HCT116 (cell line): ENCODE data around the gene CHRNB1. TPM values are rescaled to one million over a fixed set of nuclear protein-coding genes. Genes with fewer than 3 reads are reported as not detected.

ENCODE experiments used
- ATAC-seq: fragments of 200-7000 bp; cut with Tn5 transposase; 2 replicates; pipeline ENCODE4 v1.9.1; 2020; ENCODE audit warnings: mild to moderate bottlenecking, moderate library complexity
- BruUV-seq: library from RNA; stranded (reverse); fragments of 400-500 nt; replicated peaks from 2 replicates; lab custom pipeline; 2021; lab: Mats Ljungman, UMichigan
- CTCF ChIA-PET: fragments of 300-600 bp; sonication (Branson Sonifier 250); formaldehyde crosslinking; loops from one replicate; lab custom pipeline; 2021; ENCODE audit warnings: antibody characterized with exemption; lab: Charles Lee
- POLR2A ChIA-PET: fragments of 300-600, 350-600 bp; sonication (Branson Sonifier 250); formaldehyde crosslinking; loops from one replicate; lab custom pipeline; 2021; ENCODE audit warnings: antibody characterized with exemption; lab: Charles Lee
- RAD21 ChIA-PET, 2 experiments: fragments of 300-600 bp; sonication (Branson Sonifier 250); formaldehyde crosslinking; loops; one replicate each; lab custom pipeline; 2023; ENCODE audit warnings: low total read pairs in 2 of 2; ENCODE audit not compliant: uncharacterized antibody in 2 of 2, unreplicated experiment in 2 of 2, low non-redundant PET in 1 of 2; lab: Charles Lee
- DNase-seq: peaks from one replicate; pipeline ENCODE4 v3.0.0-alpha.2; 2010; ENCODE audit warnings: low read depth, low spot score
- H2AFZ ChIP-seq: fragments of 200-600 bp; shearing (Covaris generic), sonication (generic); 2 replicates; pipeline ENCODE4 v1.6.1; 2017; ENCODE audit warnings: low read depth, mixed run types, mixed read lengths, antibody characterized with exemption, low read length; ENCODE audit not compliant: poor library complexity, severe bottlenecking
- H3K27ac ChIP-seq: 2 replicates; pipeline ENCODE4 v1.5.1; 2012; ENCODE audit warnings: low read depth, low read length
- H3K27me3 ChIP-seq: fragments of 200-600 bp; sonication (generic); 2 replicates; pipeline ENCODE4 v1.6.1; 2016; ENCODE audit warnings: mixed run types, low read length, mixed read lengths; ENCODE audit not compliant: insufficient read depth
- H3K36me3 ChIP-seq, 2 experiments: fragments of 200-500 bp in 1 of 2; fragments of 200-600 bp in 1 of 2; sonication (Bioruptor generic) in 1 of 2; sonication (generic) in 1 of 2; 2 replicates each; pipeline versions ENCODE4 v1.5.1 to v1.6.1; 2014 to 2016; ENCODE audit warnings: low read length in 2 of 2, inconsistent platforms in 1 of 2, mixed read lengths in 1 of 2, mixed run types in 1 of 2; ENCODE audit not compliant: insufficient read depth in 2 of 2, control insufficient read depth in 1 of 2
- H3K4me1 ChIP-seq, 2 experiments: fragments of 200-600 bp in 1 of 2; sonication (generic) in 1 of 2; 2 replicates each; pipeline versions ENCODE4 v1.5.1 to v1.6.1; 2012 to 2017; ENCODE audit warnings: low read length in 2 of 2, inconsistent platforms in 1 of 2, mild to moderate bottlenecking in 1 of 2, mixed read lengths in 1 of 2, mixed run types in 1 of 2, moderate library complexity in 1 of 2; ENCODE audit not compliant: insufficient read depth in 2 of 2, control insufficient read depth in 1 of 2
- H3K4me2 ChIP-seq: fragments of 200-600 bp; sonication (generic); 2 replicates; pipeline ENCODE4 v1.6.1; 2017; ENCODE audit warnings: mixed run types, low read length, mixed read lengths
- H3K4me3 ChIP-seq, 2 experiments: fragments of 200-600 bp in 1 of 2; sonication (generic) in 1 of 2; replicated peaks in 1 of 2; 2 replicates each; pipeline ENCODE4 v1.5.1; 2011 to 2016; ENCODE audit warnings: low read length in 2 of 2, control low read depth in 1 of 2, low read depth in 1 of 2, mild to moderate bottlenecking in 1 of 2, mixed read lengths in 1 of 2, mixed run types in 1 of 2
- H3K79me2 ChIP-seq: fragments of 200-600 bp; sonication (generic); 2 replicates; pipeline ENCODE4 v1.6.1; 2017; ENCODE audit warnings: mild to moderate bottlenecking, mixed run types, low read length, moderate library complexity, mixed read lengths; ENCODE audit not compliant: insufficient read depth
- H3K9ac ChIP-seq: fragments of 200-600 bp; sonication (generic); 2 replicates; pipeline ENCODE4 v1.6.1; 2016; ENCODE audit warnings: low read length, mixed read lengths
- H3K9me2 ChIP-seq: fragments of 200-600 bp; sonication (generic), shearing (Covaris generic); 2 replicates; pipeline ENCODE4 v1.6.1; 2017; ENCODE audit warnings: mixed run types, mild to moderate bottlenecking, moderate library complexity; ENCODE audit not compliant: insufficient read depth
- H3K9me3 ChIP-seq, 2 experiments: fragments of 200-500 bp in 1 of 2; fragments of 200-600 bp in 1 of 2; sonication (Bioruptor generic) in 1 of 2; sonication (generic) in 1 of 2; 2 replicates each; pipeline ENCODE4 v1.6.1; 2014 to 2017; ENCODE audit warnings: low read length in 2 of 2, mixed read lengths in 2 of 2, inconsistent platforms in 1 of 2, low read depth in 1 of 2, mild to moderate bottlenecking in 1 of 2, mixed run types in 1 of 2, moderate library complexity in 1 of 2; ENCODE audit not compliant: control insufficient read depth in 1 of 2, insufficient read depth in 1 of 2
- H4K20me1 ChIP-seq: fragments of 200-600 bp; sonication (generic), shearing (Covaris generic); 2 replicates; pipeline ENCODE4 v1.6.1; 2017; ENCODE audit warnings: mixed run types, mild to moderate bottlenecking, moderate library complexity; ENCODE audit not compliant: insufficient read depth
- CBX3 ChIP-seq: IDR thresholded peaks from 2 replicates; pipeline ENCODE4 v1.6.1; 2012; ENCODE audit warnings: low read depth
- CEBPB ChIP-seq: IDR thresholded peaks from 2 replicates; pipeline ENCODE4 v1.6.1; 2012; ENCODE audit warnings: low read depth
- EGR1 ChIP-seq: IDR thresholded peaks from 2 replicates; pipeline ENCODE4 v1.6.1; 2012; ENCODE audit warnings: low read depth
- ELF1 ChIP-seq: IDR thresholded peaks from 2 replicates; pipeline ENCODE4 v1.6.1; 2012; ENCODE audit warnings: low read depth, borderline replicate concordance
- EZH2phosphoT487 ChIP-seq: fragments of 200-600 bp; IDR thresholded peaks from 2 replicates; pipeline ENCODE4 v1.6.1; 2018; ENCODE audit warnings: antibody characterized with exemption, borderline replicate concordance
- FOSL1 ChIP-seq: IDR thresholded peaks from 2 replicates; pipeline ENCODE4 v1.6.1; 2012; ENCODE audit warnings: low read depth
- JUND ChIP-seq: IDR thresholded peaks from 2 replicates; pipeline ENCODE4 v1.6.1; 2012
- POLR2A ChIP-seq: IDR thresholded peaks from 2 replicates; pipeline ENCODE4 v1.7.0; 2011; ENCODE audit warnings: borderline replicate concordance; ENCODE audit not compliant: insufficient read depth, insufficient read length; ENCODE audit errors: extremely low read depth
- RAD21 ChIP-seq: IDR thresholded peaks from 2 replicates; pipeline ENCODE4 v1.6.1; 2012; ENCODE audit warnings: low read depth, mild to moderate bottlenecking
- SP1 ChIP-seq: IDR thresholded peaks from 2 replicates; pipeline ENCODE4 v1.6.1; 2012; ENCODE audit warnings: low read depth
- ZFX ChIP-seq: fragments of 450-650 bp; IDR thresholded peaks from 2 replicates; pipeline ENCODE4 v1.6.1; 2017
- ZNF274 ChIP-seq: fragments of 200-500 bp; sonication (Bioruptor generic); IDR thresholded peaks from 2 replicates; pipeline ENCODE4 v1.6.1; 2014; ENCODE audit warnings: mild to moderate bottlenecking, low read depth, low read length, inconsistent platforms
- intact Hi-C: fragments of 100-400 bp; cut with micrococcal nuclease; formaldehyde crosslinking; loops from 2 replicates; pipeline ENCODE4 v1.10.0; 2022
- total RNA-seq: library from RNA; stranded (reverse); gene quantifications from one replicate; pipeline ENCODE4 v1.2.1, GENCODE V29; 2021; ENCODE audit not compliant: unreplicated experiment
- TF ChIP-seq, protein P1 (sequence below), 3 experiments: fragments of 200-600 bp in 1 of 3; sonication (generic) in 1 of 3; IDR thresholded peaks in 2 of 3; conservative IDR thresholded peaks in 1 of 3; 2 replicates each; pipeline ENCODE4 v1.5.1; 2012 to 2017; ENCODE audit warnings: low read depth in 2 of 3, low read length in 2 of 3, antibody characterized with exemption in 1 of 3, borderline replicate concordance in 1 of 3, control low read depth in 1 of 3, mild to moderate bottlenecking in 1 of 3, mixed read lengths in 1 of 3, mixed run types in 1 of 3, moderate library complexity in 1 of 3; ENCODE audit not compliant: insufficient read depth in 1 of 3
- TF ChIP-seq, protein P2 (sequence below): IDR thresholded peaks from 2 replicates; pipeline ENCODE4 v1.6.1; 2011; ENCODE audit warnings: mild to moderate bottlenecking, low read length, moderate library complexity; ENCODE audit not compliant: insufficient replicate concordance; ENCODE audit errors: extremely low read depth
- TF ChIP-seq, protein P3 (sequence below): IDR thresholded peaks from 2 replicates; pipeline ENCODE4 v1.6.1; 2012
- TF ChIP-seq, protein P4 (sequence below): IDR thresholded peaks from 2 replicates; pipeline ENCODE4 v1.6.1; 2012

The CHRNB1 gene
- total RNA-seq, 1 experiment from 2014 or later, result 10.4 TPM

DNA sequence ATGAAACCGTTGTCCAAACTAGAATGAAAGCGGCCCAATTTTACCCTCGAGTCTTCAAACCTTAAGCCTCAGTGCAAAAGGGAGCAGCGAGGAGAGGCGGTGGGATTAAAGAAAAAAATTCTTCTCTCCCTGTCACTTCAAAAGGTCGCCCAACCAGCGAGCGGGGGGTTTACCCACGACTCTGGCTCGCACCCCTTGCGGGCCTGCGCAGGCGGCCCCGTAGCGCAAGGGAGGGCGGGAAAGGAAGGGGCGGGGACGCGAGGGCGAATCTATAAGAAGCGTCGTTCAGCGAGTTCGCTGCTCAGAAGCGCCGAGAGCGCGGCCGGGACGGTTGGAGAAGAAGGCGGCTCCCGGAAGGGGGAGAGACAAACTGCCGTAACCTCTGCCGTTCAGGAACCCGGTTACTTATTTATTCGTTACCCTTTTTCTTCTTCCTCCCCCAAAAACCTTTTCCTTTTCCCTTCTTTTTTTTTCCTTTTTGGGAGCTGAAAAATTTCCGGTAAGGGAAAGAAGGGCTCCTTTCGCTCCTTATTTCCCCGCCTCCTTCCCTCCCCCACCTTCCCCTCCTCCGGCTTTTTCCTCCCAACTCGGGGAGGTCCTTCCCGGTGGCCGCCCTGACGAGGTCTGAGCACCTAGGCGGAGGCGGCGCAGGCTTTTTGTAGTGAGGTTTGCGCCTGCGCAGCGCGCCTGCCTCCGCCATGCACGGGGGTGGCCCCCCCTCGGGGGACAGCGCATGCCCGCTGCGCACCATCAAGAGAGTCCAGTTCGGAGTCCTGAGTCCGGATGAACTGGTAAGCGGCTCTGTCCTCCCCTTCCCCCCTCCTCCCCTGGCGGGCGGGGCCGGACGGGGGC, 39.4 kb downstream of the CHRNB1 start, which contains the start of gene POLR2A (continued):
- TF ChIP-seq, protein P1, sequence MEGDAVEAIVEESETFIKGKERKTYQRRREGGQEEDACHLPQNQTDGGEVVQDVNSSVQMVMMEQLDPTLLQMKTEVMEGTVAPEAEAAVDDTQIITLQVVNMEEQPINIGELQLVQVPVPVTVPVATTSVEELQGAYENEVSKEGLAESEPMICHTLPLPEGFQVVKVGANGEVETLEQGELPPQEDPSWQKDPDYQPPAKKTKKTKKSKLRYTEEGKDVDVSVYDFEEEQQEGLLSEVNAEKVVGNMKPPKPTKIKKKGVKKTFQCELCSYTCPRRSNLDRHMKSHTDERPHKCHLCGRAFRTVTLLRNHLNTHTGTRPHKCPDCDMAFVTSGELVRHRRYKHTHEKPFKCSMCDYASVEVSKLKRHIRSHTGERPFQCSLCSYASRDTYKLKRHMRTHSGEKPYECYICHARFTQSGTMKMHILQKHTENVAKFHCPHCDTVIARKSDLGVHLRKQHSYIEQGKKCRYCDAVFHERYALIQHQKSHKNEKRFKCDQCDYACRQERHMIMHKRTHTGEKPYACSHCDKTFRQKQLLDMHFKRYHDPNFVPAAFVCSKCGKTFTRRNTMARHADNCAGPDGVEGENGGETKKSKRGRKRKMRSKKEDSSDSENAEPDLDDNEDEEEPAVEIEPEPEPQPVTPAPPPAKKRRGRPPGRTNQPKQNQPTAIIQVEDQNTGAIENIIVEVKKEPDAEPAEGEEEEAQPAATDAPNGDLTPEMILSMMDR (IDR thresholded peaks at IDR 0.05 in 2 of 3, conservative IDR thresholded peaks at IDR 0.05 in 1 of 3; ENCODE audit: borderline replicate concordance in 1 of 3, insufficient read depth in 1 of 3, low read depth in 2 of 3, low read length in 2 of 3), result no peak
- TF ChIP-seq POLR2A (peak; percentile 100), SP1 (peak; percentile 85)

DNA sequence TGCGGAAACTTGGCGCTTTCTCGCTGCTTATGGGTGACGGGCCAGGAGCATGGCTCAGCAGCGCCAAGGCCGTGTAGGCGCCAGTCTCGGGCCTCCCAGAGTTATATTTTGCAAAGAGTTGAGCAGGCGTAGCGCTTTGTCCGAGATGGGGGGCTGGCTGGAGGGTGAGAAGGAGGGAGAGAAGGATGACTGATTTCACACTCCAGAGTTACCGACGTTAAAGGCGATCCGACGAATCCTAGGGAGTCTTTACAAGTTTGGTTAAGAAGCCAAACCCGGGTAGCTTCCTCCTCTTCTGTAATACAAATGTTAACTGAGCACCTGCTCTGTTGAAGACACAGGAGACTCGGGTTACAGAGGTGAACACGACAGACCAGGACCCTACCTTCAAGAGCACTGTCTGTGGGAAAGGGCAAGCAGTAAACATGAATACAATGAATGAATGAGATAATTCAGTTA, 40.1 kb downstream of the CHRNB1 start:
- ChIA-PET POLR2A (interaction anchor here (0.7 to 2.3 kb wide), 7 partner anchors 9 to 221 kb away, joined by 3 to 11 read pairs (median 5); partner anchors contain the start of genes TMEM102 and TMEM256), RAD21 (no interaction called here), CTCF (interaction anchor here (1.6 kb wide), 1 partner anchor 75 kb away, joined by 3 read pairs; no protein-coding TSS in a partner anchor)
- DNase-seq (no peak), ATAC-seq (no peak)
- H3K4me3 ChIP-seq, result peak overlapping the region; percentile 95 to 100
- peak overlapping the region; percentile 100 for H3K9ac ChIP-seq
- H3K4me2 ChIP-seq, result peak overlapping the region; percentile 100
- TSS peak; percentile 47 for BruUV-seq
- peaks cover 12 to 48% of the 10 kb centered on the region in 2 experiments; a peak in 3 of 4 replicates for H3K4me1 ChIP-seq
- no peaks in the 10 kb centered on the region for H3K9me3 ChIP-seq
- H2AFZ ChIP-seq, result no peak overlapping the region
- peaks cover 2 to 23% of the 10 kb centered on the region in 2 experiments; a peak in 2 of 4 replicates for H3K36me3 ChIP-seq
- peak overlapping the region; percentile 87 for H3K27ac ChIP-seq
- H3K9me2 ChIP-seq, result no peaks in the 10 kb centered on the region
- no peaks in the 10 kb centered on the region for H3K27me3 ChIP-seq
- H3K79me2 ChIP-seq, result peaks cover 54% of the 10 kb centered on the region
- peaks cover 36% of the 10 kb centered on the region; the same call in 1 of the 2 replicates for H4K20me1 ChIP-seq
- TF ChIP-seq ZFX (no peak), EGR1 (no peak), ZNF274 (no peak), EZH2phosphoT487 (no peak), RAD21 (no peak), CBX3 (0 out of 2 replicates have a peak, but pooled peaks have one; percentile 17), CEBPB (no peak), ELF1 (no peak), JUND (no peak), FOSL1 (no peak)
- TF ChIP-seq, protein P1 (IDR thresholded peaks at IDR 0.05 in 2 of 3, conservative IDR thresholded peaks at IDR 0.05 in 1 of 3; ENCODE audit: borderline replicate concordance in 1 of 3, insufficient read depth in 1 of 3, low read depth in 2 of 3, low read length in 2 of 3), result 0 out of 6 replicates have a peak, but pooled peaks of 1 of the 3 experiments have one; percentile 1
- TF ChIP-seq, protein P2, sequence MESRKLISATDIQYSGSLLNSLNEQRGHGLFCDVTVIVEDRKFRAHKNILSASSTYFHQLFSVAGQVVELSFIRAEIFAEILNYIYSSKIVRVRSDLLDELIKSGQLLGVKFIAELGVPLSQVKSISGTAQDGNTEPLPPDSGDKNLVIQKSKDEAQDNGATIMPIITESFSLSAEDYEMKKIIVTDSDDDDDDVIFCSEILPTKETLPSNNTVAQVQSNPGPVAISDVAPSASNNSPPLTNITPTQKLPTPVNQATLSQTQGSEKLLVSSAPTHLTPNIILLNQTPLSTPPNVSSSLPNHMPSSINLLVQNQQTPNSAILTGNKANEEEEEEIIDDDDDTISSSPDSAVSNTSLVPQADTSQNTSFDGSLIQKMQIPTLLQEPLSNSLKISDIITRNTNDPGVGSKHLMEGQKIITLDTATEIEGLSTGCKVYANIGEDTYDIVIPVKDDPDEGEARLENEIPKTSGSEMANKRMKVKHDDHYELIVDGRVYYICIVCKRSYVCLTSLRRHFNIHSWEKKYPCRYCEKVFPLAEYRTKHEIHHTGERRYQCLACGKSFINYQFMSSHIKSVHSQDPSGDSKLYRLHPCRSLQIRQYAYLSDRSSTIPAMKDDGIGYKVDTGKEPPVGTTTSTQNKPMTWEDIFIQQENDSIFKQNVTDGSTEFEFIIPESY, result no peak
- TF ChIP-seq, protein P3, sequence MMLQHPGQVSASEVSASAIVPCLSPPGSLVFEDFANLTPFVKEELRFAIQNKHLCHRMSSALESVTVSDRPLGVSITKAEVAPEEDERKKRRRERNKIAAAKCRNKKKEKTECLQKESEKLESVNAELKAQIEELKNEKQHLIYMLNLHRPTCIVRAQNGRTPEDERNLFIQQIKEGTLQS, result no peak
- TF ChIP-seq, protein P4, sequence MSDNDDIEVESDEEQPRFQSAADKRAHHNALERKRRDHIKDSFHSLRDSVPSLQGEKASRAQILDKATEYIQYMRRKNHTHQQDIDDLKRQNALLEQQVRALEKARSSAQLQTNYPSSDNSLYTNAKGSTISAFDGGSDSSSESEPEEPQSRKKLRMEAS, result no peak
- TF ChIP-seq, all 23 proteins: peak for 2
- intact Hi-C loops, result loop anchor here (2.0 to 10.0 kb wide), 4 partner anchors 40 to 134 kb away; partner anchors contain the start of genes CHRNB1 and SENP3
